Dedifferentiated amniotic fluid mesenchymal stem cell (primary cell): ENCODE measurements around the gene TSHZ1.

Experiments
- DNase-seq: peaks from one replicate; pipeline ENCODE4 v3.0.0-alpha.2; 2016; ENCODE audit errors: extremely low spot score

Gene TSHZ1

GRCh38 chr18:75269124-75269680 lies 58.6 kb downstream of the TSHZ1 start:
- no peak for DNase-seq

DNA sequence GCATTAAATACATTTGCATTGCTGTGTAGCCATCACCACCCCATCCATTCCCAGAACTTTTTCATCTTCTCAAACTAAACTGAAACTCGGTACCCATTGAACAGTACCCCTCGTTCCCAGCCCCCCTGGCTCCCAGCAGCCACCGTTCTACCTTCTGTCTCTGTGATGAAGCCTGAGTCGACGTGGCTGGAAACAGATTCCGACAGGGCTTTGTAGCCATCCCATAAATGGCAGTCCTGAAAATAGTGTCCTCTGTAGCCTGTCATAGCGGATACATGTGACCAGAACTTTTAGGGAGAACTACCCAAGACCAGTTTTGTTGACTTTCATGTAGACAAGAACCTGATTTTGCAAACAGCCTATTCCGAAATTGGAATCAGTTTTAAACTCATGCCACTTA lies 59.1 kb downstream of the TSHZ1 start:
- no peak for DNase-seq

- DNase-seq = no peak
Observed at GRCh38 chr18:75271952-75272351, 61.4 kb downstream of the TSHZ1 start.

GRCh38 chr18:75273817-75274216 lies 63.2 kb downstream of the TSHZ1 start:
- DNase-seq = no peak

DNA sequence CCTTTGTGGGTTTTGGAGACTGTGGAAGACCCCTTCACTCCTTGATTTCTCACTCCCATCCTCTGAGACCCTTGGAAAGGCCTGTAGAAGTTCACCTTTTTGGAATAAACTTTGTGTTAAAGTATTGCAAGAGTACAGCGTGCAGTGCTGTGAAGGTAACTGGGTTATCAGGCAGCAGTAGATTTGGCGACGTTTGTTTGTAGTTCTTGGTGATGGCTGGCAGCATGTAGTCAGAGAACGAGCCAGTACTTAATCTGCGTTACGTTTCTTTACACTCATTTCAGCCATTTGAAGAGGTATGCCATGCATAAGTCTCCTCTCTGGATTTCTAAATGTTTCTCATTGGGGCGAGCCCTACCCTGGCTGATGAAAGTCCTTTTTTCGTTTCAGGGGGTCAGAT lies 64.6 kb downstream of the TSHZ1 start:
- no peak for DNase-seq

- DNase-seq = no peak
Observed at GRCh38 chr18:75276818-75277609, 66.4 kb downstream of the TSHZ1 start.

- DNase-seq = no peak
Observed at GRCh38 chr18:75277610-75277928, 67.0 kb downstream of the TSHZ1 start.

- DNase-seq = no peak
Observed at GRCh38 chr18:75279381-75279780, 68.8 kb downstream of the TSHZ1 start.

DNA sequence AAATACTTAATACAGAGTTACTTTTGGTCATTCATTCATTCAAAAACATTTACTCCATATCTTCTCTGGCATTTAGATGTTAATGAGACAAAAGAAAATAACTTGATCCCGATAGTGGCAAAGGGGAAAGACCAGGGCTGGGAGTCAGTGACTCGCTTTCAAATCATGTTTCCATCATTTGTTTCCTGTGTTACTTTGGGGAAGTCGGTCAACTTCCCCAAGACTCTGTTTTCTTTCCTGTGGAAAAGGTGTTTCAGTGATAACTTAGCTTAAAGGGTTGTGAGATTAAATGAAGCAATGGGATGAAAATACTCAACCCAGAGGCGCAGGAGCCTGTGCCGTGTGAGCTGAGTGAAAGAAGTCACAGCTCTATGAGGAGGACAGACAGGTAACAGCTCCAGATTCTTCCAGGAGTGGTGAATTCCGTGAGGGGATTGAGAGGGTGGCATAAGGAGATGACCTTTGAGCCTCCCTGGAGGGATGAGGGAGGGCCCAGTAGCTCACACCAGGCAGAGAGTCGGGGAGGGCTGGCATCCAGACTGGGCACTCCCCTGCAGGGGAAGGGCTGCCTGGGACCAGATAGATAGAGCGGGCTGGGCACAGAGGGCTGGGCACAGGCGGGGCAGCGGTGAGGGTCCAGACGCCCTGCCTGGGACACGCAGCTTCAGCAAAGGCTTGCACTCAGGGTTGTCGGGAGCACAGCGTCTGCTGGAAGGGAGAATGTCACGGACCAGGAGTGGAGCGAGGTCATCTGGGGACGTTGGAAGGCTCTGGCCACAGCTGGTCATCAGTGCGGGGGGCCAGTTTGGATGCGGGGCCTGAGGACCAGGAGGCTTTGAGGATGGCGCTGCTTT lies 70.1 kb downstream of the TSHZ1 start:
- DNase-seq = no peak

GRCh38 chr18:75282746-75283145 lies 72.1 kb downstream of the TSHZ1 start:
- no peak for DNase-seq

- DNase-seq = no peak
Observed at GRCh38 chr18:75283731-75284130, 73.1 kb downstream of the TSHZ1 start.

GRCh38 chr18:75284566-75284965 lies 74.0 kb downstream of the TSHZ1 start:
- DNase-seq = no peak

- DNase-seq = no peak
Observed at GRCh38 chr18:75285876-75286275, 75.3 kb downstream of the TSHZ1 start.

DNA sequence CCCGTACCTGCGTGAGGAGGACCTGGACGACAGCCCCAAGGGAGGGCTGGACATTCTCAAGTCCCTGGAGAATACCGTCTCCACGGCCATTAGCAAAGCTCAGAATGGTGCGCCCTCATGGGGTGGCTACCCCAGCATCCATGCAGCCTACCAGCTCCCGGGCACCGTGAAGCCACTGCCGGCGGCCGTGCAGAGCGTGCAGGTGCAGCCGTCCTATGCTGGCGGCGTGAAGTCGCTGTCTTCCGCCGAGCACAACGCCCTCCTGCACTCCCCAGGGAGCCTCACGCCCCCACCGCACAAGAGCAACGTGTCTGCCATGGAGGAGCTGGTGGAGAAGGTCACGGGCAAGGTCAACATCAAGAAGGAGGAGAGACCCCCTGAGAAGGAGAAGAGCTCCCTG lies 76.4 kb downstream of the TSHZ1 start:
- no peak for DNase-seq

GRCh38 chr18:75287700-75288099 lies 77.1 kb downstream of the TSHZ1 start:
- no peak for DNase-seq

GRCh38 chr18:75289761-75290160 lies 79.2 kb downstream of the TSHZ1 start:
- no peak for DNase-seq

GRCh38 chr18:75290737-75291358 lies 80.3 kb downstream of the TSHZ1 start:
- DNase-seq = no peak

DNA sequence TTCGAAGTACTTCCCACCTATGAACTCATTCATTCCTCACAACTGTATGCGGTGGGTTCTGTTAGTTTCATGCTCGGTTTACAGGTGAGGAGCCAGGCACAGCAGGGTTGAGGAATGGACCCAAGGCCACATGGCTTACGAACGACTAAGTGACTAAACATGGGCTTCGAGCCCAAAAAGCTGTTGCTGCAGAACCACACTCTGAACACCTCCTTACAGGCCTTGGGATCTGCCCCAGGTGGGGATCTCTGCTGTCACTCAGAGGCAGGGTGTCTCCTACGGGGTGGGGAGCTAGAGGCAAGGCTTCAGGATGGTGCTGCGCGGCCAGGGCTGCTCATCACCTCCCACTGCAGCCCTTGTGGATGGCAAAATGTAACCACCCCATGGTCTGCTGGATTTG lies 80.9 kb downstream of the TSHZ1 start:
- no peak for DNase-seq

GRCh38 chr18:75293591-75293990 lies 83.0 kb downstream of the TSHZ1 start:
- no peak for DNase-seq

GRCh38 chr18:75297731-75298130 lies 87.1 kb downstream of the TSHZ1 start:
- DNase-seq = no peak

GRCh38 chr18:75304678-75305557 lies 94.3 kb downstream of the TSHZ1 start:
- DNase-seq = no peak
